Stimulated activated CD8-positive, alpha-beta memory T cell treated with anti-CD3 and anti-CD28 coated beads, Interleukin-2, amount 100 ng/mL, for 48 hours (primary cell): Measurements from ENCODE around the gene TTN.

Source experiments
- DNase-seq, 2 donors: peaks; one replicate each; pipeline ENCODE4 v3.0.0-alpha.2; 2020; ENCODE audit warnings: low read depth in 2 of 2

TTN gene

GRCh38 chr2:178734518-178734917 lies 72.7 kb downstream of the TTN start:
- no peak for DNase-seq

GRCh38 chr2:178733975-178734374 lies 73.2 kb downstream of the TTN start:
- DNase-seq = no peak

GRCh38 chr2:178732913-178733312 lies 74.3 kb downstream of the TTN start:
- DNase-seq = no peak

GRCh38 chr2:178731300-178731699 lies 75.9 kb downstream of the TTN start:
- no peak for DNase-seq

- no peak for DNase-seq
These were observed 77.2 kb downstream of the TTN start for GRCh38 chr2:178730049-178730448.

GRCh38 chr2:178723786-178724346 lies 83.4 kb downstream of the TTN start:
- no peak for DNase-seq

- DNase-seq = no peak
These were observed 84.9 kb downstream of the TTN start for GRCh38 chr2:178722296-178722695.

GRCh38 chr2:178718988-178719387 lies 88.2 kb downstream of the TTN start:
- no peak for DNase-seq

- no peak for DNase-seq
These were observed 88.9 kb downstream of the TTN start for GRCh38 chr2:178718283-178718682.

- DNase-seq = no peak
These were observed 90.8 kb downstream of the TTN start for GRCh38 chr2:178716394-178716793.

GRCh38 chr2:178715366-178715765 lies 91.9 kb downstream of the TTN start:
- no peak for DNase-seq

GRCh38 chr2:178707476-178707875 lies 99.7 kb downstream of the TTN start:
- DNase-seq = no peak

- no peak for DNase-seq
These were observed 102.3 kb downstream of the TTN start for GRCh38 chr2:178704876-178705275.

- no peak for DNase-seq
These were observed 104.9 kb downstream of the TTN start for GRCh38 chr2:178702361-178702760.

GRCh38 chr2:178700922-178701342 lies 106.3 kb downstream of the TTN start:
- no peak for DNase-seq

- no peak for DNase-seq
These were observed 107.1 kb downstream of the TTN start for GRCh38 chr2:178700136-178700535.

GRCh38 chr2:178692845-178693244 lies 114.4 kb downstream of the TTN start:
- DNase-seq = no peak

- no peak for DNase-seq
These were observed 117.4 kb downstream of the TTN start for GRCh38 chr2:178689808-178690207.

GRCh38 chr2:178683877-178684276 lies 123.3 kb downstream of the TTN start:
- no peak for DNase-seq

- no peak for DNase-seq
These were observed 126.1 kb downstream of the TTN start for GRCh38 chr2:178681081-178681480.

- no peak for DNase-seq
These were observed 127.3 kb downstream of the TTN start for GRCh38 chr2:178679891-178680290.

- no peak for DNase-seq
These were observed 129.6 kb downstream of the TTN start for GRCh38 chr2:178677599-178677998.

GRCh38 chr2:178676046-178676445 lies 131.2 kb downstream of the TTN start:
- DNase-seq = no peak

GRCh38 chr2:178674122-178674521 lies 133.1 kb downstream of the TTN start:
- DNase-seq = no peak
